Gastrocnemius medialis (tissue), 4 donors: ENCODE data around the gene PACS1.

Experiments used
- CTCF ChIP-seq, 5 experiments: fragments of 450-650 bp in 3 of 5; fragments of 200-600 bp in 2 of 5; sonication (generic) in 2 of 5; IDR thresholded peaks in 4 of 5; conservative IDR thresholded peaks in 1 of 5; 1 replicate in 4 of 5; 2 replicates in 1 of 5; pipeline ENCODE4 v1.5.1; 2016 to 2019; ENCODE audit warnings: antibody characterized with exemption in 5 of 5, mild to moderate bottlenecking in 3 of 5, moderate library complexity in 3 of 5
- POLR2A ChIP-seq, 2 donors: fragments of 450-650 bp; IDR thresholded peaks; one replicate each; pipeline ENCODE4 v1.6.1; 2017; ENCODE audit warnings: antibody characterized with exemption in 2 of 2, mild to moderate bottlenecking in 2 of 2, moderate library complexity in 2 of 2

DNA sequence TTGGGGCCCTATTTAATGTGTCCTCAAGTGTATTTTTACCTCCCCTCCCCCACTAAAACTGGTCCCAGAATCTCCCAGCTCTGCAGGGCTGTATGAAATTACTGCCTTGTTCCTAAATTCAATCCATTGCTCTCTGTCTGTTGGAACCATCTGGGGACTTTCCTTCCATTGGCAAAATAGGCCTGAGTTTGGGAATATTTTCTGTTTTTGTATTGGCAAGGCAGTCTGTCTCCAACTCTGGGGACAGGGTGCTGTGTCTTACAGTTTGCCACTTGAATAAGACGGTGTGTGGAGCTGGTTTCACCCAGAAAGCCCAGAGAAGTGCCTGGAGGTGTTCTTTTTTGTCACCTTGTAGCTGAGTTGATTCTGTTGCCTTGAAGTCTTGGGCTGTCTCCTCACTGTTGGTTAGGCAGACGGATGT is 1.3 kb downstream of the PACS1 start:
- no peak for TF ChIP-seq CTCF (IDR thresholded peaks at IDR 0.05 in 4 of 5, conservative IDR thresholded peaks at IDR 0.05 in 1 of 5)
- TF ChIP-seq POLR2A (IDR thresholded peaks at IDR 0.05): no peak
